IMR-90 (cell line): Measurements from ENCODE around the gene ZNF436. TPM values are rescaled to one million over a fixed set of nuclear protein-coding genes. Genes with fewer than 3 reads are reported as not detected.

Source experiments
- ATAC-seq: fragments of 200-7000 bp; cut with Tn5 transposase; 2 replicates; pipeline ENCODE4 v1.9.1; 2020; ENCODE audit warnings: low read depth, mild to moderate bottlenecking, moderate library complexity
- BruUV-seq: library from RNA; stranded (reverse); fragments of 400-500 nt; replicated peaks from 2 replicates; lab custom pipeline; 2021; lab: Mats Ljungman, UMichigan
- CTCF ChIA-PET: fragments of 300-600 bp; formaldehyde crosslinking; extraction: SDS; loops from one replicate; lab custom pipeline; 2021; ENCODE audit warnings: antibody characterized with exemption; lab: Yijun Ruan, JAX
- POLR2A ChIA-PET: fragments of 300-600 bp; sonication (Branson Sonifier 250); formaldehyde crosslinking; loops from one replicate; lab custom pipeline; 2022; ENCODE audit warnings: antibody characterized with exemption; ENCODE audit not compliant: unreplicated experiment; lab: Charles Lee
- DNase-seq: peaks from one replicate; pipeline ENCODE4 v3.0.0; 2013
- H2AFZ ChIP-seq: replicated peaks from 2 replicates; pipeline ENCODE3; 2013; ENCODE audit warnings: low read length, mild to moderate bottlenecking; ENCODE audit not compliant: poor library complexity
- H2AK5ac ChIP-seq: 2 replicates; pipeline ENCODE4 v1.6.1; 2013; ENCODE audit warnings: low read depth, low read length, inconsistent platforms
- H2AK9ac ChIP-seq: replicated peaks from 2 replicates; pipeline ENCODE3; 2013; ENCODE audit warnings: mild to moderate bottlenecking, low read depth, low read length, moderate library complexity; ENCODE audit not compliant: poor library complexity
- H2BK120ac ChIP-seq: 2 replicates; pipeline ENCODE4 v1.6.1; 2013; ENCODE audit warnings: low read depth, low read length, inconsistent platforms
- H2BK15ac ChIP-seq: 3 replicates; pipeline ENCODE4 v1.6.1; 2013; ENCODE audit warnings: low read depth, low read length, inconsistent platforms
- H2BK20ac ChIP-seq: 2 replicates; pipeline ENCODE4 v1.6.1; 2013; ENCODE audit warnings: low read depth, mild to moderate bottlenecking, inconsistent platforms, low read length, moderate library complexity
- H2BK5ac ChIP-seq: 2 replicates; pipeline ENCODE4 v1.6.1; 2013; ENCODE audit warnings: mild to moderate bottlenecking, low read depth, low read length, inconsistent platforms; ENCODE audit not compliant: poor library complexity, severe bottlenecking
- H3K14ac ChIP-seq: replicated peaks from 2 replicates; pipeline ENCODE4 v1.6.1; 2013; ENCODE audit warnings: low read depth, low read length, inconsistent platforms
- H3K18ac ChIP-seq: 2 replicates; pipeline ENCODE4 v1.6.1; 2013; ENCODE audit warnings: low read depth, low read length, control low read depth
- H3K23ac ChIP-seq: 2 replicates; pipeline ENCODE4 v1.6.1; 2013; ENCODE audit warnings: low read depth, low read length, inconsistent platforms
- H3K27ac ChIP-seq: 2 replicates; pipeline ENCODE4 v1.5.1; 2013; ENCODE audit warnings: mild to moderate bottlenecking, control low read depth, low read length; ENCODE audit not compliant: insufficient read depth
- H3K27me3 ChIP-seq: 2 replicates; pipeline ENCODE4 v1.6.1; 2013; ENCODE audit warnings: low read length; ENCODE audit not compliant: control insufficient read depth, insufficient read depth
- H3K36me3 ChIP-seq: 2 replicates; pipeline ENCODE4 v1.6.1; 2013; ENCODE audit warnings: low read length, mixed read lengths; ENCODE audit not compliant: control insufficient read depth, insufficient read depth
- H3K4ac ChIP-seq: 2 replicates; pipeline ENCODE4 v1.6.1; 2013; ENCODE audit warnings: low read depth, low read length, inconsistent platforms
- H3K4me1 ChIP-seq: 2 replicates; pipeline ENCODE4 v1.6.1; 2013; ENCODE audit warnings: low read length, mixed read lengths; ENCODE audit not compliant: control insufficient read depth, insufficient read depth
- H3K4me2 ChIP-seq: 2 replicates; pipeline ENCODE4 v1.6.1; 2013; ENCODE audit warnings: low read depth, mild to moderate bottlenecking, control low read depth, low read length, moderate library complexity
- H3K4me3 ChIP-seq: 2 replicates; pipeline ENCODE4 v1.5.1; 2013; ENCODE audit warnings: low read depth, mild to moderate bottlenecking, control low read depth, low read length, moderate library complexity; ENCODE audit not compliant: insufficient read depth
- H3K56ac ChIP-seq: 2 replicates; pipeline ENCODE4 v1.6.1; 2013; ENCODE audit warnings: low read length, inconsistent platforms; ENCODE audit not compliant: insufficient read depth; ENCODE audit errors: extremely low read depth
- H3K79me1 ChIP-seq, 2 experiments: 2 replicates each; pipeline ENCODE4 v1.6.1; 2013; ENCODE audit warnings: low read length in 2 of 2, inconsistent platforms in 1 of 2, low read depth in 1 of 2
- H3K9ac ChIP-seq: 2 replicates; pipeline ENCODE4 v1.6.1; 2013; ENCODE audit warnings: low read depth, low read length, control low read depth
- H3K9me1 ChIP-seq: 2 replicates; pipeline ENCODE4 v1.6.1; 2013; ENCODE audit warnings: low read length, inconsistent platforms; ENCODE audit not compliant: insufficient read depth
- H3K9me3 ChIP-seq: 2 replicates; pipeline ENCODE4 v1.6.1; 2013; ENCODE audit warnings: low read length; ENCODE audit not compliant: control insufficient read depth, insufficient read depth
- H4K20me1 ChIP-seq: 2 replicates; pipeline ENCODE4 v1.6.1; 2013; ENCODE audit warnings: low read length, inconsistent platforms; ENCODE audit not compliant: insufficient read depth
- H4K5ac ChIP-seq: 2 replicates; pipeline ENCODE4 v1.6.1; 2013; ENCODE audit warnings: mild to moderate bottlenecking, low read depth, low read length, control low read depth
- H4K8ac ChIP-seq, 2 experiments: 2 replicates each; pipeline ENCODE4 v1.6.1; 2013; ENCODE audit warnings: low read depth in 2 of 2, low read length in 2 of 2, control low read depth in 1 of 2, inconsistent platforms in 1 of 2
- H4K91ac ChIP-seq: 2 replicates; pipeline ENCODE4 v1.6.1; 2013; ENCODE audit warnings: low read depth, low read length, inconsistent platforms; ENCODE audit not compliant: insufficient read depth
- CEBPB ChIP-seq: IDR thresholded peaks from 2 replicates; pipeline ENCODE4 v1.6.1; 2012; ENCODE audit warnings: low read depth, low read length, improper control_type of control experiment
- CHD1 ChIP-seq: IDR thresholded peaks from 2 replicates; pipeline ENCODE4 v1.6.1; 2012; ENCODE audit warnings: low read depth, low read length, improper control_type of control experiment
- FOS ChIP-seq: fragments of 150-350 bp; IDR thresholded peaks from 2 replicates; pipeline ENCODE4 v1.6.1; 2016; ENCODE audit warnings: low read depth, low read length
- MAFK ChIP-seq: IDR thresholded peaks from 2 replicates; pipeline ENCODE4 v1.6.1; 2012; ENCODE audit warnings: low read depth, low read length, improper control_type of control experiment
- NFE2L2 ChIP-seq: fragments of 150-350 bp; IDR thresholded peaks from 2 replicates; pipeline ENCODE4 v1.6.1; 2016; ENCODE audit warnings: low read depth, mild to moderate bottlenecking, low read length
- RAD21 ChIP-seq: IDR thresholded peaks from 2 replicates; pipeline ENCODE4 v1.6.1; 2012; ENCODE audit warnings: low read length, improper control_type of control experiment
- RCOR1 ChIP-seq: IDR thresholded peaks from 2 replicates; pipeline ENCODE4 v1.6.1; 2012; ENCODE audit warnings: mild to moderate bottlenecking, low read length, improper control_type of control experiment; ENCODE audit not compliant: insufficient replicate concordance
- RFX5 ChIP-seq: IDR thresholded peaks from 2 replicates; pipeline ENCODE4 v1.8.0; 2012; ENCODE audit warnings: low read depth, mild to moderate bottlenecking, low read length, moderate library complexity
- SMC3 ChIP-seq: fragments of 150-350 bp; IDR thresholded peaks from 2 replicates; pipeline ENCODE4 v1.6.1; 2016; ENCODE audit warnings: low read depth, mild to moderate bottlenecking, antibody characterized with exemption, low read length, moderate library complexity
- WGBS, 2 experiments: methylation state at CpG; one replicate each; pipeline versions ENCODE4 v1.1.5 to v1.1.7; 2013; ENCODE audit warnings: missing lambda C conversion rate in 2 of 2; ENCODE audit not compliant: insufficient read length in 1 of 2; ENCODE audit errors: extremely low coverage in 2 of 2; 5-methylcytosine and 5-hydroxymethylcytosine counted together
- dilution Hi-C: fragments of 300-500 bp; cut with HindIII; formaldehyde crosslinking; loops from one replicate; pipeline ENCODE4 v1.14.3; 2018; ENCODE audit warnings: low sequenced_read_pairs; ENCODE audit not compliant: unreplicated experiment
- in situ Hi-C: fragments of 300-500 bp; cut with MboI; formaldehyde crosslinking; loops from 3 replicates; pipeline ENCODE4 v1.14.3; 2019; ENCODE audit warnings: low sequenced_read_pairs, inconsistent platforms, mixed read lengths
- intact Hi-C: fragments of 100-400 bp; cut with micrococcal nuclease; formaldehyde crosslinking; loops from 2 replicates; pipeline ENCODE4 v1.10.0; 2022
- polyA plus RNA-seq, 3 experiments: library from polyadenylated mRNA; depleted of rRNA; stranded (reverse); fragments of >200 nt; gene quantifications; 2 replicates each; pipeline ENCODE4 v1.2.3, GENCODE V29; 2012; ENCODE audit warnings: low replicate concordance in 1 of 3
- total RNA-seq: library from RNA; depleted of rRNA; stranded (reverse); fragments of >200 nt; gene quantifications from 2 replicates; pipeline ENCODE4 v1.2.3, GENCODE V29; 2012

ZNF436 gene
- total and polyA plus RNA-seq, 2 of the 4 experiments (the other 2 are of a cell fraction) = 5.3 to 14.3 TPM

DNA sequence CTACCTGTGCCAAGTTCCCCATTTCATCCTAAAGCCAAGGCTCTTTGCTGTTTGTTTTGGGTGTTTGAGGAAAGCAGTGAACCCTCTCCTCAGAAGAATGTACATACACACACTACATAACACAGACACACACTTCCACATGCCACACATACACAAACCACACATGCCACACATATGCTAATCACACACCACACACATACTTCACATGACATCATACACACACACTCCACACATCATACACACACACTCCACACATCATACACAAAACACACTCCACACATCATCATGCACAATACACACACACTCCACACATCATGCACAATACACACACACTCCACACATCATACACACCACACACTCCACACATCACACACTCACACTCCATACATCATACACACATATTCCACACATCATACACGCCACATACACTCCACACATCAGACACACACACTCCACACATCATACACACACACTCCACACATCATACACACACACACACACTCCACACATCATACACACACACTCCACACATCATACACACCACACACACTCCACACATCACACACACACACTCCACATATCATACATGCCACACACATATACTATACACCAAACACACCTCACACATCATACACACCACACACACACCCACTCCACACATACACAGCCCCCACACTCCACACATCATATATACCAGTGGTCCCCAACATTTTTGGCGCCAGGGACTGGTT is 22.7 kb upstream of the ZNF436 start (continued):
- TF ChIP-seq CEBPB = no peak

DNA sequence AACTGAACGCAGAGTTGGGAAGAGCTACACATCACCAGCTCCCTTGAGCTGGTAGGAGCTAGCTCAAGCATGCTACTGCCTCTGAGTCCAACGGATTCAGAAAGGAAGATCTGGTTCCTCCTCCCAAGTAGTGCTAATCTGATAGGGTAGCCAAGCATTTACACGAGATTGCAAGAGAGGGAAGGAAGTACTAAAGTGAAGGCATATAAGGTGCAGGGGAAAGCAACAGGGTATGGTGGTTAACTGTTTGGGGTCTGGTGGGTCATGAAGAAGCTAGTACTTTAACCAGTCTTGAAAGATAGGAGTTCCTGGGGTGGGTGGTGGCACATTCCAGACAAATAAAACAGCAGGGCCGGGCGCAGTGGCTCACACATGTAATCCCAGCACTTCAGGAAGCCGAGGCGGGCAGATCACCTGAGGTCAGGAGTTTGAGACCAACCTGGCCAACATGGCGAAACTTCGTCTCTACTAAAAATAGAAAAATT is 20.2 kb upstream of the ZNF436 start:
- no peak overlapping the region for H3K23ac ChIP-seq
- H3K36me3 ChIP-seq = no peaks in the 10 kb centered on the region
- no peak overlapping the region for H3K4ac ChIP-seq
- WGBS, 2 experiments = 78% methylated on average over 9 of the region's 9 CpGs; no CpG with 5 or more reads in 1 of the 2 experiments
- peaks cover 25% of the 10 kb centered on the region for H3K9me1 ChIP-seq
- ChIA-PET CTCF (interaction anchor here (1.5 kb wide), 1 partner anchor 14 kb away, joined by 5 read pairs; no protein-coding TSS in a partner anchor), POLR2A (interaction anchor here (0.6 kb wide), 1 partner anchor 11 kb away, joined by 5 read pairs; no protein-coding TSS in a partner anchor)
- H2AFZ ChIP-seq = no peak overlapping the region
- no peak overlapping the region for H3K4me2 ChIP-seq
- no peak overlapping the region for H2BK120ac ChIP-seq
- 0 out of 2 replicates have a peak, but pooled peaks cover 7% of the 10 kb centered on the region for H4K20me1 ChIP-seq
- H2AK5ac ChIP-seq = no peak overlapping the region
- ATAC-seq (no peak), DNase-seq (no peak)
- no peak overlapping the region for H2BK15ac ChIP-seq
- H3K9me3 ChIP-seq = no peaks in the 10 kb centered on the region
- no TSS peak for BruUV-seq
- no peak overlapping the region for H3K27ac ChIP-seq
- no peak overlapping the region for H2AK9ac ChIP-seq
- H4K91ac ChIP-seq = no peak overlapping the region
- H3K56ac ChIP-seq = no peak overlapping the region
- no peak overlapping the region for H3K18ac ChIP-seq
- dilution Hi-C loops (no loop called here), in situ Hi-C loops (no loop called here), intact Hi-C loops (no loop called here)
- peaks cover 0 to 12% of the 10 kb centered on the region in 2 experiments; a peak in 2 of 4 replicates for H3K79me1 ChIP-seq
- H3K4me1 ChIP-seq = peaks cover 18% of the 10 kb centered on the region
- no peak overlapping the region for H2BK5ac ChIP-seq
- H2BK20ac ChIP-seq = no peak overlapping the region
- H4K8ac ChIP-seq = no peak overlapping the region
- no peak overlapping the region for H4K5ac ChIP-seq
- no peak overlapping the region for H3K14ac ChIP-seq
- H3K27me3 ChIP-seq = no peaks in the 10 kb centered on the region
- TF ChIP-seq RAD21 (no peak), RFX5 (no peak), MAFK (no peak), SMC3 (no peak), CEBPB (no peak), FOS (no peak), NFE2L2 (no peak), CHD1 (no peak), RCOR1 (no peak)
- H3K4me3 ChIP-seq = no peak overlapping the region
- no peak overlapping the region for H3K9ac ChIP-seq
